ENCODE results near the gene ARID1B. TPM values are rescaled to one million over a fixed set of nuclear protein-coding genes. Genes with fewer than 3 reads are reported as not detected.
A peak's percentile ranks its signal among the peaks of the same experiment; 100 is the strongest.

Gene ARID1B
- total and polyA plus RNA-seq, 10 of the 15 experiments (the other 5 are each of a cell fraction or from before 2014, with no cell fraction given): 24.7 to 133 (median 54.6) TPM

DNA sequence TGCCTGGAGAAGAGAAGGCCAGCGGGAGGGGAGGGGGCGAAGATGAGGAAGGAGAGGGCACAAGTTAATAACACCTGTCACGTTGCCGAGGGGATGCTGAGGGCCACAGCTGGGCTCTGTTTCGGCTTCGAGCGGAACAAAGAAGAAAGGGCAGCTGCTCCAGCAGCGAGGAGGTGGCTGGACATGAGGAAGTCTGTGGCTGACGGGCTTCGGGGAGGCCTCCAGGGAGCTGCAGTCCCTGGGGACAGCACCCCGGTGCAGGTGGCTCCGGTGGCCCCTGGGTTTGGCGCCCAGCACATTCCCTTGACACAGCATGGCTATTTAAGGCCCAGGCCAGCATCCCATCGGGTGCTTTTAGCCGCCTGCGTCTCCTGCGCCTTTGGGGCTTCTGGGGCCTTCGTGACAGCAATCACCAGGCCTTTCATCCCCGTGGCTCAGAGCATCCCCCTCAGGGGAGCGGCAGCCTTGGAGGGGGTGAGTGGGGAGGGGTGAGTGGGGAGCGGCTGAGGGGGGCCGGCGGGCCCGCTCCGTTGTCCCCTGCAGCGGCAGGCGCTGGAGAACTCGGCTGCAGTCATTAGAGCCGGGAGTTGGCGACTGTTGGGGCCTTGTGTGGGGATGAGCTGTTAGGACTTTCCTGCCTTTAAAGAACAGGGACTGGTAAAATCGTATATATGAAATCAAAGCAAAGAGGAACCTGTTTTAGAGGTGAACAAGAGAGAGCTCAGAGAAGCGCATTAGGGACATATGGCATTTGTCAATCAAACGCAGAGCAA is 447.2 kb downstream of the ARID1B start:
- RAD21 ChIA-PET (ENCODE audit: unreplicated experiment): no interaction called here
- POLR2A ChIA-PET: no interaction called here
- Histone ChIP-seq H3K36me3 (ENCODE audit: control insufficient read depth in 2 of 2, insufficient read depth in 2 of 2, low read length in 1 of 2) (no peaks in the 10 kb centered on the region), H4K20me1 (ENCODE audit: control insufficient read depth, insufficient read depth) (no peaks in the 10 kb centered on the region), H3K79me2 (ENCODE audit: control insufficient read depth, insufficient read depth, low read length) (no peaks in the 10 kb centered on the region), H3K27me3 (replicated peaks in 1 of 2; ENCODE audit: control insufficient read depth in 2 of 2, insufficient read depth in 2 of 2, low read length in 1 of 2) (peaks cover 0 to 3% of the 10 kb centered on the region in 2 experiments; a peak in 2 of 4 replicates), H3K4me1 (ENCODE audit: control insufficient read depth, insufficient read depth, low read length) (peaks cover 10% of the 10 kb centered on the region), H3K9me3 (replicated peaks; ENCODE audit: control insufficient read depth, insufficient read depth, low read length) (no peaks in the 10 kb centered on the region), H2AFZ (ENCODE audit: control insufficient read depth, low read depth, low read length) (no peak overlapping the region), H3K4me2 (ENCODE audit: control insufficient read depth, insufficient read depth) (no peak overlapping the region), H3K4me3 (no peak overlapping the region), H3K27ac (ENCODE audit: control insufficient read depth, insufficient read depth) (no peak overlapping the region), H3K9ac (ENCODE audit: control insufficient read depth, insufficient read depth, low read length) (no peak overlapping the region)
- intact Hi-C loops (cut with micrococcal nuclease; ENCODE audit: unreplicated experiment) (no loop called here), in situ Hi-C loops (cut with MboI) (no loop called here)
- BruUV-seq (replicated peaks): no TSS peak
- ATAC-seq (no peak), DNase-seq (ENCODE audit: low read depth, low spot score) (no peak), FAIRE-seq (no peak)
- WGBS (ENCODE audit: insufficient coverage, insufficient replicate concordance, low lambda C conversion rate, missing lambda C conversion rate): 44% methylated on average over 31 of the region's 33 CpGs
- SMC1A ChIA-PET (ENCODE audit: uncharacterized antibody, unreplicated experiment): interaction anchor here (1.3 to 1.4 kb wide), 2 partner anchors 8 to 13 kb away, joined by 4 read pairs; no protein-coding TSS in a partner anchor
- CTCF ChIA-PET: interaction anchor here (1.7 kb wide), 1 partner anchor 12 kb away, joined by 5 read pairs; no protein-coding TSS in a partner anchor
- TF ChIP-seq KDM1A (IDR thresholded peaks at IDR 0.05; ENCODE audit: borderline replicate concordance) (no peak), ASH2L (IDR thresholded peaks at IDR 0.05; ENCODE audit: borderline replicate concordance, low read depth) (no peak), MTA2 (IDR thresholded peaks at IDR 0.05; ENCODE audit: low read depth) (no peak), MXI1 (IDR thresholded peaks at IDR 0.05; ENCODE audit: low read depth, low read length) (no peak), ZSCAN29 (IDR thresholded peaks at IDR 0.05) (no peak), JUNB (IDR thresholded peaks at IDR 0.05) (no peak), EZH2 (IDR thresholded peaks at IDR 0.05; ENCODE audit: borderline replicate concordance, control insufficient read depth, low read depth, low read length) (no peak), MYC (IDR thresholded peaks at IDR 0.05; ENCODE audit: insufficient read depth, insufficient read length, insufficient replicate concordance, low read length, severe bottlenecking) (no peak), ATF7 (IDR thresholded peaks at IDR 0.05; ENCODE audit: low read depth) (no peak), TCF12 (IDR thresholded peaks at IDR 0.05; ENCODE audit: low read depth, low read length) (0 out of 2 replicates have a peak, but pooled peaks have one; percentile 5), MEF2B (IDR thresholded peaks at IDR 0.05; ENCODE audit: partially characterized antibody, poor library complexity, severe bottlenecking) (peak; percentile 80)
- TF ChIP-seq, protein P1, sequence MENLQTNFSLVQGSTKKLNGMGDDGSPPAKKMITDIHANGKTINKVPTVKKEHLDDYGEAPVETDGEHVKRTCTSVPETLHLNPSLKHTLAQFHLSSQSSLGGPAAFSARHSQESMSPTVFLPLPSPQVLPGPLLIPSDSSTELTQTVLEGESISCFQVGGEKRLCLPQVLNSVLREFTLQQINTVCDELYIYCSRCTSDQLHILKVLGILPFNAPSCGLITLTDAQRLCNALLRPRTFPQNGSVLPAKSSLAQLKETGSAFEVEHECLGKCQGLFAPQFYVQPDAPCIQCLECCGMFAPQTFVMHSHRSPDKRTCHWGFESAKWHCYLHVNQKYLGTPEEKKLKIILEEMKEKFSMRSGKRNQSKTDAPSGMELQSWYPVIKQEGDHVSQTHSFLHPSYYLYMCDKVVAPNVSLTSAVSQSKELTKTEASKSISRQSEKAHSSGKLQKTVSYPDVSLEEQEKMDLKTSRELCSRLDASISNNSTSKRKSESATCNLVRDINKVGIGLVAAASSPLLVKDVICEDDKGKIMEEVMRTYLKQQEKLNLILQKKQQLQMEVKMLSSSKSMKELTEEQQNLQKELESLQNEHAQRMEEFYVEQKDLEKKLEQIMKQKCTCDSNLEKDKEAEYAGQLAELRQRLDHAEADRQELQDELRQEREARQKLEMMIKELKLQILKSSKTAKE (IDR thresholded peaks at IDR 0.05; ENCODE audit: low read depth, poor library complexity, severe bottlenecking): no peak

Data from GM12878 (cell line).